GM23338 (cell line): Measurements from ENCODE around the gene IL22. TPM values are rescaled to one million over a fixed set of nuclear protein-coding genes. Genes with fewer than 3 reads are reported as not detected.
A peak's percentile ranks its signal among the peaks of the same experiment; 100 is the strongest.

Experiments used
- ATAC-seq: fragments of 200-7000 bp; cut with Tn5 transposase; 3 replicates; pipeline ENCODE4 v1.9.1; 2020
- DNase-seq: peaks from one replicate; pipeline ENCODE4 v3.0.0-alpha.2; 2015; ENCODE audit warnings: low spot score
- H2AFZ ChIP-seq: fragments of 200-600 bp; sonication (generic); 2 replicates; pipeline ENCODE4 v1.8.0; 2016; ENCODE audit warnings: antibody characterized with exemption, mild to moderate bottlenecking, moderate library complexity
- H3F3A ChIP-seq: fragments of 200-600 bp; sonication (generic); replicated peaks from 2 replicates; pipeline ENCODE4 v1.8.0; 2017; ENCODE audit warnings: antibody characterized with exemption, mixed run types, low read depth
- H3K27ac ChIP-seq: fragments of 200-600 bp; sonication (generic); 2 replicates; pipeline ENCODE4 v1.6.1; 2016; ENCODE audit warnings: low read depth
- H3K27me3 ChIP-seq: fragments of 200-600 bp; sonication (generic); 2 replicates; pipeline ENCODE4 v1.8.0; 2016; ENCODE audit warnings: mild to moderate bottlenecking, mixed run types, moderate library complexity; ENCODE audit not compliant: insufficient read depth
- H3K36me3 ChIP-seq: fragments of 200-600 bp; sonication (generic); 2 replicates; pipeline ENCODE4 v1.8.0; 2016; ENCODE audit warnings: mild to moderate bottlenecking; ENCODE audit not compliant: insufficient read depth
- H3K4me1 ChIP-seq: fragments of 200-600 bp; sonication (generic); 2 replicates; pipeline ENCODE4 v1.8.0; 2016; ENCODE audit warnings: mild to moderate bottlenecking, moderate library complexity; ENCODE audit not compliant: insufficient read depth
- H3K4me2 ChIP-seq: fragments of 200-600 bp; sonication (generic); 2 replicates; pipeline ENCODE4 v1.7.1; 2017; ENCODE audit warnings: mixed run types
- H3K4me3 ChIP-seq: fragments of 200-600 bp; sonication (generic); 2 replicates; pipeline ENCODE4 v1.6.1; 2016; ENCODE audit warnings: mixed run types
- H3K79me2 ChIP-seq: fragments of 200-600 bp; sonication (generic); replicated peaks from 2 replicates; pipeline ENCODE4 v1.8.0; 2017; ENCODE audit warnings: mild to moderate bottlenecking; ENCODE audit not compliant: insufficient read depth
- H3K9me2 ChIP-seq: fragments of 200-600 bp; sonication (generic); 2 replicates; pipeline ENCODE4 v1.8.0; 2017; ENCODE audit not compliant: insufficient read depth
- H4K20me1 ChIP-seq: fragments of 200-600 bp; sonication (generic); replicated peaks from 2 replicates; pipeline ENCODE4 v1.8.0; 2017; ENCODE audit warnings: mild to moderate bottlenecking; ENCODE audit not compliant: insufficient read depth
- H3K27ac Mint-ChIP-seq: 2 replicates; pipeline ENCODE4 v1.8.0; 2020; ENCODE audit warnings: inconsistent platforms, mild to moderate bottlenecking, moderate library complexity, mixed read lengths
- H3K27me3 Mint-ChIP-seq: 3 replicates; pipeline ENCODE4 v1.8.0; 2022; ENCODE audit warnings: low read depth, mild to moderate bottlenecking, moderate library complexity, mixed read lengths, inconsistent platforms; ENCODE audit not compliant: insufficient read depth, poor library complexity
- H3K36me3 Mint-ChIP-seq: 3 replicates; pipeline ENCODE4 v1.8.0; 2021; ENCODE audit warnings: low read depth, mild to moderate bottlenecking, inconsistent platforms, moderate library complexity, mixed read lengths
- H3K4me1 Mint-ChIP-seq: 3 replicates; pipeline ENCODE4 v1.8.0; 2020; ENCODE audit warnings: mild to moderate bottlenecking, inconsistent platforms, mixed read lengths
- H3K4me3 Mint-ChIP-seq: 3 replicates; pipeline ENCODE4 v1.8.0; 2021; ENCODE audit warnings: moderate library complexity, mild to moderate bottlenecking, inconsistent platforms, mixed read lengths
- H3K9me3 Mint-ChIP-seq: 3 replicates; pipeline ENCODE4 v1.8.0; 2020; ENCODE audit warnings: moderate library complexity, mild to moderate bottlenecking, inconsistent platforms, mixed read lengths
- ETS1 ChIP-seq: IDR thresholded peaks from 2 replicates; pipeline ENCODE4 v1.6.1; 2016; ENCODE audit warnings: antibody characterized with exemption
- EZH2 ChIP-seq: fragments of 200-600 bp; sonication (generic); IDR thresholded peaks from one replicate; pipeline ENCODE4 v1.8.0; 2017; ENCODE audit warnings: antibody characterized with exemption, mild to moderate bottlenecking, low read depth; ENCODE audit not compliant: unreplicated experiment
- JUNB ChIP-seq: IDR thresholded peaks from one replicate; pipeline ENCODE4 v1.6.1; 2016; ENCODE audit warnings: antibody characterized with exemption; ENCODE audit not compliant: unreplicated experiment
- POLR2AphosphoS5 ChIP-seq: IDR thresholded peaks from 2 replicates; pipeline ENCODE4 v1.6.1; 2016; ENCODE audit warnings: antibody characterized with exemption, low read depth
- ZNF114 ChIP-seq: fragments of 250-450 bp; sonication (Bioruptor Pico); IDR thresholded peaks from 2 replicates; pipeline ENCODE4 v1.5.0; 2020; ENCODE audit warnings: mild to moderate bottlenecking, moderate library complexity
- ZNF331 ChIP-seq: fragments of 250-450 bp; sonication (Bioruptor Pico); IDR thresholded peaks from 2 replicates; pipeline ENCODE4 v1.5.0; 2020; ENCODE audit warnings: low read depth, mild to moderate bottlenecking, moderate library complexity
- polyA plus RNA-seq: library from polyadenylated mRNA; unstranded; fragments of >200 nt; fragmentation: Nextera tagmentation; extraction: Ambion mirVana; gene quantifications from 2 replicates; pipeline ENCODE4 v1.2.1, GENCODE V29; 2016
- total RNA-seq: library from RNA; depleted of rRNA; stranded (reverse); fragments of >200 nt; shearing (Covaris generic); gene quantifications from 2 replicates; pipeline ENCODE4 v1.2.3, GENCODE V29; 2014
- TF ChIP-seq, protein P1 (sequence below): fragments of 250-450 bp; sonication (Bioruptor Pico); IDR thresholded peaks from 2 replicates; pipeline ENCODE4 v1.5.0; 2020; ENCODE audit warnings: mild to moderate bottlenecking, moderate library complexity

IL22 gene
- total and polyA plus RNA-seq, 2 experiments from 2014 or later = not detected

DNA sequence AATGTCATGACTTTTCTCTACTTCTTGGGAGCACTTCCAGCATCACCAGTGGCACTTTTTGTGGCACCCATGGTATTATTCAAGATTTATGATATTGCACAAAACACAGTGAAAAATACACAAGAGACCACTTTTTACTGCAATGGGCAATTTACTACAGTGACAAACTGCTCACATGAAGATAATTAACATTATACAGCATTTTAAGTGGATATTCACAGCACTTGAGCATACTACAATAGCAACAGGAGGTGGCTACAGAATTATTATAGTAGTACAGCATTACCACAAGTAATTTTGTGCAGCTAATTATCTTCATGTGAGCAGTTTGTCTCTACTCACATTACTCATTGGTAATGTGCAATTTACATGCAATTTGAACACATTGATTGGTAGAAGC lies 46.1 kb downstream of the IL22 start:
- Histone ChIP-seq H3K27ac (no peak overlapping the region), H4K20me1 (no peaks in the 10 kb centered on the region), H2AFZ (no peak overlapping the region), H3K4me1 (peaks cover 7% of the 10 kb centered on the region; the same call in 1 of the 2 replicates), H3K36me3 (no peaks in the 10 kb centered on the region), H3K27me3 (no peaks in the 10 kb centered on the region), H3K4me3 (no peak overlapping the region), H3F3A (no peaks in the 10 kb centered on the region), H3K79me2 (no peaks in the 10 kb centered on the region), H3K9me2 (peaks cover 7% of the 10 kb centered on the region; the same call in 1 of the 2 replicates), H3K4me2 (no peak overlapping the region)
- Mint-ChIP-seq H3K4me3 (no peak overlapping the region), H3K9me3 (no peaks in the 10 kb centered on the region), H3K4me1 (peaks cover 3% of the 10 kb centered on the region; the same call in 1 of the 3 replicates), H3K27ac (no peak overlapping the region), H3K36me3 (no peaks in the 10 kb centered on the region), H3K27me3 (peaks cover 3% of the 10 kb centered on the region)
- DNase-seq = no peak
- no peak for ATAC-seq
- no peak for TF ChIP-seq JUNB
- no peak for TF ChIP-seq POLR2AphosphoS5
- TF ChIP-seq, protein P1, sequence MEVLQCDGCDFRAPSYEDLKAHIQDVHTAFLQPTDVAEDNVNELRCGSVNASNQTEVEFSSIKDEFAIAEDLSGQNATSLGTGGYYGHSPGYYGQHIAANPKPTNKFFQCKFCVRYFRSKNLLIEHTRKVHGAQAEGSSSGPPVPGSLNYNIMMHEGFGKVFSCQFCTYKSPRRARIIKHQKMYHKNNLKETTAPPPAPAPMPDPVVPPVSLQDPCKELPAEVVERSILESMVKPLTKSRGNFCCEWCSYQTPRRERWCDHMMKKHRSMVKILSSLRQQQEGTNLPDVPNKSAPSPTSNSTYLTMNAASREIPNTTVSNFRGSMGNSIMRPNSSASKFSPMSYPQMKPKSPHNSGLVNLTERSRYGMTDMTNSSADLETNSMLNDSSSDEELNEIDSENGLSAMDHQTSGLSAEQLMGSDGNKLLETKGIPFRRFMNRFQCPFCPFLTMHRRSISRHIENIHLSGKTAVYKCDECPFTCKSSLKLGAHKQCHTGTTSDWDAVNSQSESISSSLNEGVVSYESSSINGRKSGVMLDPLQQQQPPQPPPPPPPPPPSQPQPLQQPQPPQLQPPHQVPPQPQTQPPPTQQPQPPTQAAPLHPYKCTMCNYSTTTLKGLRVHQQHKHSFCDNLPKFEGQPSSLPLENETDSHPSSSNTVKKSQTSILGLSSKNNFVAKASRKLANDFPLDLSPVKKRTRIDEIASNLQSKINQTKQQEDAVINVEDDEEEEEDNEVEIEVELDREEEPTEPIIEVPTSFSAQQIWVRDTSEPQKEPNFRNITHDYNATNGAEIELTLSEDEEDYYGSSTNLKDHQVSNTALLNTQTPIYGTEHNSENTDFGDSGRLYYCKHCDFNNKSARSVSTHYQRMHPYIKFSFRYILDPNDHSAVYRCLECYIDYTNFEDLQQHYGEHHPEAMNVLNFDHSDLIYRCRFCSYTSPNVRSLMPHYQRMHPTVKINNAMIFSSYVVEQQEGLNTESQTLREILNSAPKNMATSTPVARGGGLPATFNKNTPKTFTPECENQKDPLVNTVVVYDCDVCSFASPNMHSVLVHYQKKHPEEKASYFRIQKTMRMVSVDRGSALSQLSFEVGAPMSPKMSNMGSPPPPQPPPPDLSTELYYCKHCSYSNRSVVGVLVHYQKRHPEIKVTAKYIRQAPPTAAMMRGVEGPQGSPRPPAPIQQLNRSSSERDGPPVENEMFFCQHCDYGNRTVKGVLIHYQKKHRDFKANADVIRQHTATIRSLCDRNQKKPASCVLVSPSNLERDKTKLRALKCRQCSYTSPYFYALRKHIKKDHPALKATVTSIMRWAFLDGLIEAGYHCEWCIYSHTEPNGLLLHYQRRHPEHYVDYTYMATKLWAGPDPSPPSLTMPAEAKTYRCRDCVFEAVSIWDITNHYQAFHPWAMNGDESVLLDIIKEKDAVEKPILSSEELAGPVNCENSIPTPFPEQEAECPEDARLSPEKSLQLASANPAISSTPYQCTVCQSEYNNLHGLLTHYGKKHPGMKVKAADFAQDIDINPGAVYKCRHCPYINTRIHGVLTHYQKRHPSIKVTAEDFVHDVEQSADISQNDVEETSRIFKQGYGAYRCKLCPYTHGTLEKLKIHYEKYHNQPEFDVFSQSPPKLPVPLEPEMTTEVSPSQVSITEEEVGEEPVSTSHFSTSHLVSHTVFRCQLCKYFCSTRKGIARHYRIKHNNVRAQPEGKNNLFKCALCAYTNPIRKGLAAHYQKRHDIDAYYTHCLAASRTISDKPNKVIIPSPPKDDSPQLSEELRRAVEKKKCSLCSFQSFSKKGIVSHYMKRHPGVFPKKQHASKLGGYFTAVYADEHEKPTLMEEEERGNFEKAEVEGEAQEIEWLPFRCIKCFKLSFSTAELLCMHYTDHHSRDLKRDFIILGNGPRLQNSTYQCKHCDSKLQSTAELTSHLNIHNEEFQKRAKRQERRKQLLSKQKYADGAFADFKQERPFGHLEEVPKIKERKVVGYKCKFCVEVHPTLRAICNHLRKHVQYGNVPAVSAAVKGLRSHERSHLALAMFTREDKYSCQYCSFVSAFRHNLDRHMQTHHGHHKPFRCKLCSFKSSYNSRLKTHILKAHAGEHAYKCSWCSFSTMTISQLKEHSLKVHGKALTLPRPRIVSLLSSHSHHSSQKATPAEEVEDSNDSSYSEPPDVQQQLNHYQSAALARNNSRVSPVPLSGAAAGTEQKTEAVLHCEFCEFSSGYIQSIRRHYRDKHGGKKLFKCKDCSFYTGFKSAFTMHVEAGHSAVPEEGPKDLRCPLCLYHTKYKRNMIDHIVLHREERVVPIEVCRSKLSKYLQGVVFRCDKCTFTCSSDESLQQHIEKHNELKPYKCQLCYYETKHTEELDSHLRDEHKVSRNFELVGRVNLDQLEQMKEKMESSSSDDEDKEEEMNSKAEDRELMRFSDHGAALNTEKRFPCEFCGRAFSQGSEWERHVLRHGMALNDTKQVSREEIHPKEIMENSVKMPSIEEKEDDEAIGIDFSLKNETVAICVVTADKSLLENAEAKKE = no peak
- no peak for TF ChIP-seq EZH2
- TF ChIP-seq ZNF331 = no peak

- DNase-seq = no peak
- no peaks in the 10 kb centered on the region for H3K27me3 ChIP-seq
- H2AFZ ChIP-seq = 0 out of 2 replicates have a peak overlapping the region, but pooled peaks have one; percentile 10
- H4K20me1 ChIP-seq = no peaks in the 10 kb centered on the region
- Mint-ChIP-seq H3K4me3 (no peak overlapping the region), H3K4me1 (peaks cover 3% of the 10 kb centered on the region; the same call in 1 of the 3 replicates), H3K27ac (no peak overlapping the region), H3K9me3 (no peaks in the 10 kb centered on the region), H3K27me3 (no peaks in the 10 kb centered on the region), H3K36me3 (no peaks in the 10 kb centered on the region)
- no peak overlapping the region for H3K27ac ChIP-seq
- H3K4me3 ChIP-seq = no peak overlapping the region
- H3K79me2 ChIP-seq = no peaks in the 10 kb centered on the region
- H3K4me2 ChIP-seq = no peak overlapping the region
- peaks cover 7% of the 10 kb centered on the region; the same call in 1 of the 2 replicates for H3K9me2 ChIP-seq
- H3K36me3 ChIP-seq = no peaks in the 10 kb centered on the region
- no peak for ATAC-seq
- no peaks in the 10 kb centered on the region for H3F3A ChIP-seq
- H3K4me1 ChIP-seq = peaks cover 7% of the 10 kb centered on the region; the same call in 1 of the 2 replicates
- TF ChIP-seq ETS1 (no peak), ZNF114 (CRISPR knock-in tag) (no peak), EZH2 (no peak), POLR2AphosphoS5 (no peak)
Measured at GRCh38 chr12:68206446-68206845, 47.0 kb downstream of the IL22 start.
